AG09319 (cell line): Measurements from ENCODE around the gene TVP23A.
"Not testable (repeated sequence)": the region's sequence is repeated elsewhere in the genome, so short reads cannot be mapped to it uniquely, and the experiment has no call there.

Experiments used
- DNase-seq: peaks from one replicate; pipeline ENCODE4 v3.0.0-alpha.2; 2010; ENCODE audit warnings: low read depth; ENCODE audit errors: extremely low read depth
- CTCF ChIP-seq: IDR thresholded peaks from 2 replicates; pipeline ENCODE4 v1.5.1; 2011; ENCODE audit warnings: low read depth, mild to moderate bottlenecking, inconsistent platforms, low read length, moderate library complexity

Gene TVP23A

GRCh38 chr16:10835281-10835931, 16.8 kb upstream of the TVP23A start:
- no peak for TF ChIP-seq CTCF
- DNase-seq: no peak

- no peak for TF ChIP-seq CTCF
Observed at GRCh38 chr16:10834766-10835165, 16.2 kb upstream of the TVP23A start.

GRCh38 chr16:10834130-10834529, 15.5 kb upstream of the TVP23A start:
- no peak for DNase-seq
- no peak for TF ChIP-seq CTCF

More at GRCh38 chr16:10834766-10835165, 16.2 kb upstream of the TVP23A start:
- DNase-seq: no peak

- no peak for DNase-seq
- TF ChIP-seq CTCF: no peak
Observed at GRCh38 chr16:10833271-10833670, 14.7 kb upstream of the TVP23A start.

GRCh38 chr16:10831894-10832886, 13.6 kb upstream of the TVP23A start:
- no peak for TF ChIP-seq CTCF
- DNase-seq: no peak

- not testable (repeated sequence) for DNase-seq
Observed at GRCh38 chr16:10830240-10830639, 11.6 kb upstream of the TVP23A start.

- not testable (repeated sequence) for DNase-seq
Observed at GRCh38 chr16:10829390-10830098, 10.9 kb upstream of the TVP23A start.

GRCh38 chr16:10828851-10829366, 10.3 kb upstream of the TVP23A start:
- DNase-seq: peak; percentile 87
- TF ChIP-seq CTCF: no peak
